GM21423 (cell line): ENCODE results near the gene ZDHHC14.
"Not testable (repeated sequence)": the region's sequence is repeated elsewhere in the genome, so short reads cannot be mapped to it uniquely, and the experiment has no call there.

Experiments used
- ATAC-seq: cut with Tn5 transposase; IDR thresholded peaks from one replicate; pipeline ENCODE4 v1.9.1; 2021; ENCODE audit warnings: mild to moderate bottlenecking, moderate library complexity; ENCODE audit not compliant: unreplicated experiment

ZDHHC14 gene

DNA sequence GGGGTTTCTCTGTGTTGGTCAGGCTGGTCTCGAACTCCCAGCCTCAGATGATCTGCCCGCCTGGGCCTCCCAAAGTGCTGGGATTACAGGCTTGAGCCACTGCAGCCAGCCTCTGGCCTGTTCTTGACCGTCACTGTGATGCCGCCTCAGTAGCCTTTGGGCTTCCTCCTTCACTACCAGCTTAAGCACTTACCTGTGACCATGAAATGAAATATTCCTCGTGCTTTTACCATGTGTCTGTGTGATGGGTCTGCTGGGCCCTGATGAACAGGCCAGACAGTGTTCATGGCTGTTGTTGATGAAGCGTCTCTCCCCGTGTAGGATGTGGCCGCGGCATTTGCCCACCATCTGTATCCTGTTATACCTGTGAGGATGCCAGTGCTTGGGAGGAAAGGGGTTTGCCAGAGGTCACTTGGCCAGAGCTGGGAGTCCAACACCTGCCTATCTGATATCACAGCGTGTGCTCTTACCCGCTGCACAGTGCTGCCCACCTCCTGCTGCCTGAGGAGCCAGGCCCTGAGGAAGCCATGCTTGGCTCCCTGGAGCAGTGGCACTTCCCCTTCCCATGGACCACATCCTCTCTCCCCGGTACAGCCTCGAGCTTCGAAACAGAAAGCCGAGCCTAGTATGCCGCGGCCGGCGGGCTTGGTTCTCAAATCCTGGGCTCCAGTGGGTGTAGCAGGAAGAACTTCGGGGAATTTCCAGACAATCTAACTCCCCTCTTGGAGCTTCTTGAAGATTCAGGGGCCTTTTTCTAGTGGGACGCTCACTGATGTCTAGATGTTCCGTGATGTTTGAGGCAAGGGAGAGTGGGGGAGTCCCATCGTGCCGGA lies 167.9 kb downstream of the ZDHHC14 start:
- peak; percentile 59 for ATAC-seq

DNA sequence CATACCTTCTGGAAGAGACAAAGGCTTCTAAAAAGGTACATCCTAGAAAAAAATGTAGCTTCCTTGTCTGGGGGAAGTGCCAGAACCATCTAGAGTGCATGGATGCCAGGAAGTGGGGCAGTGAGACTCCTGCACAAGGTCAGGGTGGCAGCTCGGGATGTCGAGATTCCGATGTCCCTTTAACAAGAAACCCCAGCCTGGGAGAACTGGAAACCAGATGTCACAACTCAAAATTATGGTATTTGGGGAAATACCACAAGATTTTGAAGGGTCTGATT lies 168.4 kb downstream of the ZDHHC14 start:
- ATAC-seq: no peak

DNA sequence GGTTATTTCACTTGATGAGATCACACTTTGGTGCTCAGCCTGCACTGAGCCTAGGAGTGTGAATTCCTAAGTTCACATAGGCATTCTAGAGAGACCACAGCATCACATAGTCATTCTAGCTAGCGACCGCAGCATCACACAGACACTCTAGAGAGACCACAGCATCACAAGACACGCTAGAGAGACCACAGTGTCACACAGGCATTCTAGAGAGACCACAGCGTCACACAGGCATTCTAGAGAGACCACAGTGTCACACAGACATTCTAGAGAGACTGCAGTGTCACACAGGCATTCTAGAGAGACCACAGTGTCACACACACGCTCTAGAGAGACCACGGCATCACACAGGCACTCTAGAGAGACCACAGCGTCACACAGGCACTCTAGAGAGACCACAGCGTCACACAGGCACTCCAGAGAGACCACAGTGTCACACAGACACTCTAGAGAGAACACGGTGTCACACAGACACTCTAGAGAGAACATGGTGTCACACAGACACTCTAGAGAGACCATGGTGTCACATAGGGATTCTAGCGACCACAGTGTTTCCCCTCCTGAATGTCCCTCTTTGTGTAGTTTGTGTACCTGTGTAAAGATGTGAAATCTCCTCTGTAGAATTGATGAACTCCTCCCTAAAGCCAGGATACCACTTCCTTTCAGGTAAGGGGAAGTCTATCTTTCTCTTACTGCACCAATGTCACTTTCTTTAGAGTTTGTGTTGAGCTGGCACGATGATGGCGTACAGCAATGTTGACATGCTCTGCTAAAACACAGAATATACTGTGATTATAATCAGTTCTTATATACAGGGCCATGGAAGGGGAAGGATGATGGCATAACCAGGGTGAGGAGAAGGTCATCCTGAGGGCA lies 169.4 kb downstream of the ZDHHC14 start:
- ATAC-seq: no peak

DNA sequence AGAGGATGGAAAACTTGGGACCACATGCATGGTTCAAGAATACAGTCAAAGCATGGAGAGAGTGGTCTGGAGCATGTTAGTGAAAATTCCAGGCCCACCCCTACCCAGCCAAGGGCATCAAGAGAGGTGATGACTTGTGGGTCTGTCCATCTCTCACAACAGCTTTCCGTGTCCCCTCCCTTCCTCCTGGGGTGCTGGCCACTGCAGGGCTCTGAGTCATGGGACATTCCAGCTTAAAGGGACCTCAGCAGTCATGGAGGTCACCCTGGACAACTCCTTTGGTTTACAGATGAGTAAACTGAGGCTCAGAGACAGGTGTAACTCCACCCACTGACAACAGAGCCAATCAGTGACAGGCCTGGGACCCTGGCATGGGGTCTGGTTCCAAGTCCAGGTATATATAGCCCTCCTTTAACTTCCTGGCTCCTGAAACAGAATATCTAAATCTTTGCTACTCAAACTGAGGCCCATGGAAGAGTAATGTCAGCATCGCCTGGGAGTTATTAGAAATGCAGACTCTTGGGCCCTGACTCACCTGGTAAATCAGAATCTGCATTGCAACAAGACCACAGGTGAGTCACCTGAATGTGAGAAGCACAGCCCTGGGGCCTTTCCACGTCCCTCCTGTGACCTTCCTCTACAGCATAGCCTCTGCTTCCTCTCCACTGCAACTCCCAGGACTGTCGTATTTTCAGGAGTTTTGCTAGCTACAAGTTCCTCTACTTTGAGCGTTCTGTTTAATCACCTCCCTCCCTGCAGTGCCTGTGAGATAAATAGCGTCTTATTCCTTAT lies 170.2 kb downstream of the ZDHHC14 start:
- ATAC-seq: no peak

DNA sequence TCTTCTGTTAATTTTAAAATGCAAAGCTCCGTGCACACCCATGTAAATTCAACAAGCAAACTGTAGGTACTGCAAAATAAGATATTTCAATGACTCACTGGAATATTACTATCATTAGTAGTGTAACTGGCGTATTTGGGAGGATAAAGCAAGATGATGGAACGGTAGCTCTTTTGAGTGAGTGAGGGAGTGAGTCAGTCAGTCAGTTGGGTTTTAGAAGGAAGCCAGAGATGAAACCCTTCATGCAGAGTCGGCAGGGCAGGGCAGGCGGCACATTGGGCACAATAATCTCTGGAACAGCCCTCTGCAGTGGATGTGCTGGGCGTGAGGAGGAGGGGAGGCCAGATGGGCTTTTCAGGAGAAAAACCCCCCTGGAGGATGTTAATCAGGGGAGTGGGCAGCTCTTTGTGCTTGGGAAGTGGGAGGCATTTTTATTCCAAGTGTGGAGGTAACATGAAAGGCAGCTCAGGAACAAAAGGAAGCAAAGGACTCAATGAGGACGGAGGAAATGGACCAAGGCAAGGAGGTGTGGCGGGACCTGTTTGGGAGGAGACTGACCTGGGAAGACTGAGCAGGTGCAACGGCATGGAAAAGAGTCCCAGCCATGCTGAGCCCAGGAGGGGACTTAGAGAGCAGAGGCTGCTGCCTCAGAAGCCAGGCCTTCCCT lies 171.2 kb downstream of the ZDHHC14 start:
- ATAC-seq: no peak

DNA sequence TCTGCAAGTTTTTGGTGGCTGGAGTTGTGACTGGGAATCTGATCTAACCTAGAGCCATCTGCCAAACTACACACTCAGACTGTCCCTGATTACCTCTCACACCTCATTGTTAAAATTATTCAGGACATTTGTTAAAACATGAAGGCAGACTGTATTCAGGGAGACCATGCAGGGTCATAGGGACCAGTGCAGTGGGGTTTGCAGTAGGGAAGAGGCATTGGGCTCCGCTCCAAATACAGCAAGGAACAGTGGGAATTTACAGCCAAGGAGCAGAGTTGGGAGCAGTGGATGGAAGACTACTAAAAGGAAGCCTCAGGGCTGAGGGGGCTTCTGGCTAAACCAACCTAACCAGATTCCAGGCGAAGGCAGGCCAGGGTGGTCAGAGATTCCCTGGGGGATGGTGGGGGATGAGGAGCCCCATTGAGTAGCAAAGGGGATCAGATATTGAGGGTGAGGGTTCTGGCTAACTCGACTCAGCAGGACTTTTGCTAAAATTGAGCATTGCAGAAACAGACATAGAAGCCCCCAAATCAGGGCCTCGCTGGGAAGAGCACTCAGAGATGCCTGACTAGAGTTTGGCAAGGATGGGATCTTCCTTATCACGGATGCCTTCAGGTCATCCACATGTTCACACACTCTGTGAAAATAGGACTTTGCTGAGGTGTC lies 172.0 kb downstream of the ZDHHC14 start:
- no peak for ATAC-seq

DNA sequence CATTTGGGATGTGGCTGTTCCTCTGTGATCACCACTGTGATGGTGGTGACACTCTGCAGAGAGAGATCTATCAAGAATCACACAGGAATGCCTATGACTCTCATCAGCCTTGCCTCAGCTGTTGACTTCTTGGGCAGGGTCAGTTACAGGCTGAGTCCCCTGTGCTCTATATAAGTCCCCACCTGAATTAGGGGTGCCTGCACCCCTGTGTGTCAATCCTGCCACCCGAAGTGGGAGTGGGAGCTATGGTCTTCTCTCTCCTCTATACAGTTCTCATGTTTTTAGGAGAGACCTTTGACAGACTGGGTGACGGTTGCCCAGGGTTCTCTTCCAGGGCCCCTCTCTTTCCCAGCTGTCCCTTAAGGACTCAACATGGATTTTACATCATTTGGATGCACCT lies 173.8 kb downstream of the ZDHHC14 start:
- no peak for ATAC-seq

DNA sequence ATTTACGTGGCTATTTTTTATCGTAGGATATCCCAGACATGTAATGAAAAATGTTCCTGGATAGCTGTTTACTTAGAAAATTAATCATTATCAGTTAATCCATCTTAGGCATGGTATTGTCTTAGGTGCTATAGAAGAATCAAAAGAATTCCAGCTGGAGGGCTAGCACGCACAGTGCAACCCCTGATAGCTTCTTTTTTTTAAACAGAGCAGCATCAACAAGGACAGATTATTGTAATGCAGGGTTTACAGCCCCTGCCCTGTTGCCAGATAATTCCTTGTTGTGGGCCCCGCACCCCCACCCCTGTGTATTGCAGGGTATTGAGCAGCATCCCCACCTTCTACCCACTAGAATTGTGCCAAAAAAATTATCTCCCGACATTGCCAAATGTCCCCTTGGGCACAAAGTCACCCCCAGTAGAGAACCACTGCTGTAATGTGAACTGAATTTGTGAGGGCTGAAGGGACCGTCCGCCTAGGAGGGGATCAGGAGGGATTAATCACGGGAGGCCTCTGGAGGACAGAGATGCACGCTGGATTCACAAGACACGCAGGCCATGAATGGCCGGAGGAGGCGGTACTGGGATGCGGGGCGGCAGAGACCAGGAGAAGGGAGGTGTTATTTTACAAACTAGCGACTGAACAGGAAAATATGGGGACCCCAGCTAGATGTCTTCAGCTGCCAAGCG lies 174.6 kb downstream of the ZDHHC14 start:
- no peak for ATAC-seq

DNA sequence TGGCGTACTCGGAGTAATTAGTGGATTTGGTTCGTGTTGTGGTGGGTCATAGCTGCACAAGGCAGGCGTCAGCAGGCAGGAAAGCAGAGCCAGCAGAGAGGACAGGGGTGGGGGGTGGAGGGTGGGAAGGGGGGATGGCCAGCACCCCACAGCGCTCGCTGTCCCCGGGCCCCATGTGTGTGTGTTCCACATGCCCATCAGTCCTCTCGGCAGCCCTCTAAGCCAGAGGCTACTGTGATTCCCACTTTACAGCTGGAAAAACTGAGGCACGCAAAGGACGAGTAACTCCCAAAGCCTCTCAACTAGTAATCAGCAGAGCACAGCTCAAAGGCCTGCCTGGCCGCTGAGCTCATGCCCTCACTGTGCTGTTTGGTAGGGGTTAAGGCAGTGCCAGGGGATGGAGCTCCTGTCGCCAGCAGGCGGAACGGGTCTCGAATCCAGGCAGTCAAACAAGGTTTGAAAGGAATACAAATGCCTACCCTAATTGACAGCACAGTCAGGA lies 175.2 kb downstream of the ZDHHC14 start:
- no peak for ATAC-seq

DNA sequence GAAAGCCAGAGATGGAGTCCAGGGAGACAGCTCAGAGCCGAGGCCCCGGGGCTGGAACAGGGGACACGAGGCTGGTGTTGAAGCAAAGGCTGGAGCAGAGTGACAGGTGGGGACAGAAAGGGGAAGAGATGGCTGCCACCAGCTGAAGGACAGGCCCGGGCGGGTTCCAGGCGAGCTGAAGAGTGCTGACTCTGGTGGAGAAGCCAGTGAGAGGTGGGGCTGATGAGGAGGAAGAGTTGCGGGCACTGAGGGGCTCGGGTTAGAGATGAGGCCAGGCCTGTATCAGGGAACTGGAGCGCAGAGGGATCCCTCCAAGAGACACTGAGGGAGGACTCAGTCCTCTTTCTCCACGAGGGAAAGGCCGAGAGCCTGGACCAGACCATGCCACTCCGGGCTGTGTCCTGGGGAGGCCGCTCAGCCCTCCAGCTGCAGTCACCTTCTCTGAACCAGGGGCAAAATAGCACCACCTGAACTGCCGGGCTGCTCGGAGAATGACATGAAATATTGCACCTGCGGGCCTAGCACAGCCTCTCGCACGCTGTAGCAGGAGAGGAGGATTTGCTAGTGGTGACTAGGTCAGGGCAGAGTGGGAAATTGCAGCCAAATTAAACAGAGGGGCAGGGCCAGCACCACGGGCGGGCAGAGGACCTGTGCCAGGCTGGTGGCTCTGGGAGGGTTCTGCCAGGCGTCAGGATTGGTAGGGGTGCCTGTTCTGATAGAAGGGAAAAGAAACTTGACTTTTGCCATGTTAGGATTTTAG lies 175.9 kb downstream of the ZDHHC14 start:
- peak; percentile 0 for ATAC-seq

DNA sequence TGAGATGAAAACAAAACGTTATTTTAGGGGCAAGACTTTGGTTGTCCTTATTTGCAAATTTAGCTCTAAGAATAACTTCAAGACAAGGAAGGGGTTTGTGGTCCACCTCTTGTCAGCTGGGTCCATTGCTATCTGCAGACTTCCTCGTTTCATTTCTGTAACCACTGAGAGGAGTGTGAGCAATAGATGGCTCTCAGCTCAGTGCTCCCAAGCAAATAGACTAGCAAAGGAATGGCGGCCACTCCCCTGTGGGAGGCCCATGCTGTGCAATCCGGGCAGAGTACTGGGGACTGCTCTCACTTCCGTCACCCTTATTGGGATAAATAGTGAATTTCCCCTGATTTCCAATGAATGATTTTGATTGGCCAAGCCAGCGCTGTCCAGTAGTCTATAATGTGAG lies 176.6 kb downstream of the ZDHHC14 start:
- ATAC-seq: peak; percentile 53

DNA sequence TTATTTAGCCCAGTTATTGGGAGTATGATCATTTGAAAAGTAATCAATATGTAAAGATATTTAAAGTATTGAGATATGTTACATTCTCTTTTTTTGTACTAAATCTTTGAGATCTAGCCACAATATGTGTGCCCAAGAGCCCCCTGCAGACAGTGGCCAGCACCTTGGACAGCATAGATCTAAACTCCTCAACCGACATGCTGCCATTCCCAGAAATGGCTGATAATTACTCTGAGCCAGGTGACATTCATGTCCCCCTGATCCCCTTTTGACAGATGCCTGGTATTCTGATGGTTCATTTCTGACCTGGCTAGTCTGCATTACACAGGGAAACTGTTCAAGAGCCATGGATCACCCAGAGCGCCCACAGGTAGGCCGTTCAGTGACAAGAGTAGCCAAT lies 177.1 kb downstream of the ZDHHC14 start:
- ATAC-seq: no peak

DNA sequence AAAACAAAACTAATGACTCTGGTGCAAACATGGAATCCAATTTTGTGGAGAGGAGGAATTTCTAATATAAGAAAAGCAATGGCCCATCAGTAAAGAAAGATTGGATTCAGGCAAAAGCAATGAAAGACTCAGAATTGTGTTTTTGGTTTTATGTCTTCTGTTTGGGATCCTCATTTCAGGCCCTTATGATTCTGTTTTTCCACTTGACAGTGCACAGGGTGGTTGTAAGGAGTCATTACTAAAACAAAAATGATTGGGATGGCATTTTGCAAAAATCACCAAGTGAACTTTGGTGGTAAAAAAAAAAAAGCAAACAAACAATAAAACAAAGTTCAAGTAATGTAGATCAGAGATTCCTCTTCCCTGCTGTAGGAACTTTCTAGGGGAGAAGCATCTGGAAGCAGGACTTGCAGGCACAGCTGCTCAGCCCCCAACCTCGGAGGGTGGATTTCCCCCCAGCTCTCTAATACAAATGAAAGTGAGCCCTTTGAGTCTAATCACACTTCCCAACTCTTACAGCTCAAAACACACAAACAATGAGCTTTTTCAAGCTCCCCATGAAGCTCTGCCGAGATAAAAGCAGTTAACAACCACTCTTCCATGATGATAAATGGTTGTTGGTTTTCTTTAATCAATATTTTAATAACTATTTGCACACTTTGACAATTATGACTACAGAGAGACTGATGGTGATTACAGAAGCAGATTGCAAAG lies 177.7 kb downstream of the ZDHHC14 start:
- ATAC-seq: no peak

DNA sequence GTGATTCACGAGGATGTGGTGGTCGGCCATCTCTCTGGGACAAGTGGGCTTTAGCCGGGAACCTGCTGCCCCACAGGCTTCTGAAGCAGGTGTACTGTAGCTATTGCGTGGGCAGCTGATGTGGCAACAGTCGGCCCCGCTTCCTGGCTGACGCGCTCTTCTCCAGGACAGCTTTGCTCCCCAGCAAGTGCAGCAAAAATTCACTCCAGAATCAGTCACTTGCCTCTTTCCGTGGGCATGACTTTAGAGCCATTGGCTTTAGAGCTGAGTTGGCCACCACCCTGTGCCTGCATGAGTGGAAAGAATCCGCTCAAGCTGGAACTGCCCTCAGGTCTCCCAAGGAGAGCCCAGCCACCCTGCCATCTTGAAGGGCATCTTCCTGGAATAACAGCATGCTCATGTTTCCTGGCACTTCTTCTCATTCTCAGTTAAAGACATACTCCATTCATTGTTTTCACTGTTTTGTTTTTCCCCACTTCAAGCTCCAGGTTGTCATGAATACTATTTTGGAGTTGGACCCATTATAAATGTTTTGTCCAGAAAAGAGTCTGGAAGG lies 178.3 kb downstream of the ZDHHC14 start:
- no peak for ATAC-seq

DNA sequence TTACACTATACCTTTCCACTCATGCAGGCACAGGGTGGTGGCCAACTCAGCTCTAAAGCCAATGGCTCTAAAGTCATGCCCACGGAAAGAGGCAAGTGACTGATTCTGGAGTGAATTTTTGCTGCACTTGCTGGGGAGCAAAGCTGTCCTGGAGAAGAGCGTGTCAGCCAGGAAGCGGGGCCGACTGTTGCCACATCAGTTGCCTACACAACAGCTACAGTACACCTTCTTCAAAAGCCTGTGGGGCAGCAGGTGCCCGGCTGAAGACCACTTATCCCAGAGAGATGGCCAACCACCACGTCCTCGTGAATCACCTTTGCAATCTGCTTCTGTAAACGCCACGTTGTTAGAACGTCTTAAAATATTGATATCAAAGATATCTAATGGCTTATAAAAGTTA lies 179.1 kb downstream of the ZDHHC14 start:
- not testable (repeated sequence) for ATAC-seq

DNA sequence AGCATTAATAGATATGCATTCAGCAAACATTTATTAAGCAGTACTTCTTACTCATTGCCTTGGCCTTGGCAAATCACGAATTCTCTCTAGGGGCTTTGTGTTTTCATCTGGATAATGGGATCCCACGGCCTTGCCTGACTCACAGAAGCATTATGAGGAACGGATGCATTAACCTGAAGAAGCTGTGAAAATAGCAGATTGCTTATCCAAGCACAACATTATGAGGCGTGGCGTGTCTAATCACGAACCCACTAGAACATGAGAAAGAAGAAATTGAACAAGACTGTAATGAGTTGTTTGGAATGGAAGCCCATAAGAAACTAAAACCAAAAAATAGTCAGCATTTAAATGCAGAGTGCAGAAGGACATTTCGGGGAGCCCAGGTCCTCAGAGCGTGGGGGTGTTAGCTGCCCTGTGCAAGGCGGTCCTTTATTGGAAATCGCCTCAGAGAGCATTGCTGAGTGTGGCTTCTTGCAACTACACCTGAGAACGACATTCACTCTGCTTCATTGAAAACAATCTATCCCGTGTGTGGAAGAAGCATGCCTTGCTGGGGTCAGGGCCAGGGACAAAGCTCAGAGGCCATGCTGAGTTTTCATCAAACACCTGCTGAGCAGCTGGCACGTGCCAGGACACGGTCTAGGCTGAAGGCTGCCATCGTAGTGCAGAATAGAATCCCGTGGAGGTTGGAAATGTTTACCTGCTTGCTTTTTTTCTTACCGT lies 179.9 kb downstream of the ZDHHC14 start:
- ATAC-seq: no peak

DNA sequence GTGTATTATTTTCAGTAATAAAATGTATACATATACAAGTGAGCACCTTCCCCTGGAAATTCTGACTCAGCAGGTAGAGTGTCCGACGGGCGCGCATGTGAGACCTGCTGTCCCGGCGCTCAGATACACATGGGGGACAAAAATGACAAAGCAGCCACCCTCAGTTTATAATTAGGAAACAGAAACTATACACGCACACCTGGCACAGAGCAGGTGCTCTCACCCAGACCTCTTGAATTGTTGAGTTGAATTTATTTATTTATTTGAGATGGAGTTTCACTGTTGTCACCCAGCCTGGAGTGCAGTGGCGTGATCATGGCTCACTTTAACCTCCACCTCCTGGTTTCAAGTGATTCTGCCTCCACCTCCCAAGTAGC lies 180.4 kb downstream of the ZDHHC14 start:
- ATAC-seq: peak; percentile 26
